ENCODE measurements around the gene GDPD3.

DNA sequence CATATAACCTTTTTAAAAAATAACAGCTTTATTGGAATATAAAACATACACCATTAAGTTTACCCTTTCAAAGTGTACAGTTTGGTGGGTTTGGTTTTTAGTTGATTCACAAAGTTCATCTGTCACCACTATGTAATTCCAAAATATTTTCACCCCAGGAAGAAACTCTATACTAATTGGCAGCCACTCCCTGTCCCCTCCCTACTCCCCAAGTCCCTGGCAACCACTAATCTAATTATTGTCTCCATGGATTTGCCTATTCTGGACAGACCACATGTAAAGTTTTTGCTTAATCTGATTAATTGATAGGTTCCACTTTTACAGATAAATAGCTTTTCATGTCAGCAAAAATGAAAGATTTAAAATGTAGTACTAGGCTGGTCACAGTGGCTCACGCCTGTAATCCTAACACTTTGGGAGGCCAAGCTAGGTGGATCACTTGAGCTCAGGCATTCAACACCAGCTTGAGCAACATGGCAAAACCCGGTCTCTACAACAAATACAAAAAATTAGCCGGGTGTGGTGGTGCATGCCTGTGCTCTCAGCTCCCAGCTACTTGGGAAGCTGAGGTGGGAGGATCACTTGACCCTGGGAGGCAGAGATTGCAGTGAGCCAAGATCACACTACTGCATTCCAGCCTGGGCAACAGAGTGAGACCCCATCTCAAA, 34.6 kb upstream of the GDPD3 start:
- TF ChIP-seq, protein P1, sequence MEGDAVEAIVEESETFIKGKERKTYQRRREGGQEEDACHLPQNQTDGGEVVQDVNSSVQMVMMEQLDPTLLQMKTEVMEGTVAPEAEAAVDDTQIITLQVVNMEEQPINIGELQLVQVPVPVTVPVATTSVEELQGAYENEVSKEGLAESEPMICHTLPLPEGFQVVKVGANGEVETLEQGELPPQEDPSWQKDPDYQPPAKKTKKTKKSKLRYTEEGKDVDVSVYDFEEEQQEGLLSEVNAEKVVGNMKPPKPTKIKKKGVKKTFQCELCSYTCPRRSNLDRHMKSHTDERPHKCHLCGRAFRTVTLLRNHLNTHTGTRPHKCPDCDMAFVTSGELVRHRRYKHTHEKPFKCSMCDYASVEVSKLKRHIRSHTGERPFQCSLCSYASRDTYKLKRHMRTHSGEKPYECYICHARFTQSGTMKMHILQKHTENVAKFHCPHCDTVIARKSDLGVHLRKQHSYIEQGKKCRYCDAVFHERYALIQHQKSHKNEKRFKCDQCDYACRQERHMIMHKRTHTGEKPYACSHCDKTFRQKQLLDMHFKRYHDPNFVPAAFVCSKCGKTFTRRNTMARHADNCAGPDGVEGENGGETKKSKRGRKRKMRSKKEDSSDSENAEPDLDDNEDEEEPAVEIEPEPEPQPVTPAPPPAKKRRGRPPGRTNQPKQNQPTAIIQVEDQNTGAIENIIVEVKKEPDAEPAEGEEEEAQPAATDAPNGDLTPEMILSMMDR (IDR thresholded peaks at IDR 0.05) = no peak
- TF ChIP-seq POLR2A (IDR thresholded peaks at IDR 0.05) = no peak

Measured in adrenal gland (tissue), 5 donors.